ENCODE results near the gene PKHD1. TPM values are rescaled to one million over a fixed set of nuclear protein-coding genes. Genes with fewer than 3 reads are reported as not detected.

Gene PKHD1
- total and polyA plus RNA-seq, 2 of the 8 experiments (the other 6 are each of a cell fraction or from before 2014, with no cell fraction given), result 0.06 to 0.09 TPM

DNA sequence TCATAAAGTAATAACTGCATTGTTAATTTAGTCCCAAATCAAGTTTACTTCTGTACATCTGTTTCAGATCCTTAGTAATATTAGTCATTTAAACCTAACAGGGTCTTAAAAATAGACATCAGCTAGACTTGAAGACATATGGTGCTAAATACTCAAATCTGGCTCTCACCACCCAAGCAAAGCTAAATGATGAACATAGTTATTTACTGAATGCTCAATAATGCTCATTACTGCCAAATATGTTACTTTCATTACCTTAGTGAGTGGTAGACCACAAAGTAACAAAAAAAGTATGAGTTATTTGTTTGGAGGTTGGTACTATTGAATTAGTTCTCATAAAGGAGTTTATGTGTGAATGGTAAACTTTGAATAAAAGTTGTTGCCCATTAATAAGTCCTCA, 502.1 kb downstream of the PKHD1 start:
- Histone ChIP-seq H4K8ac (ENCODE audit: extremely low read depth, insufficient read depth, low read length) (no peak overlapping the region), H3K79me1 (ENCODE audit: low read depth, low read length) (no peaks in the 10 kb centered on the region), H3K4me1 (replicated peaks in 1 of 4; ENCODE audit: control insufficient read depth in 3 of 4, insufficient read depth in 4 of 4, low read length in 3 of 4) (no peaks in the 10 kb centered on the region), H3K18ac (ENCODE audit: extremely low read depth, low read length) (no peak overlapping the region), H4K91ac (replicated peaks; ENCODE audit: insufficient read length, low read length) (no peak overlapping the region), H3K14ac (ENCODE audit: insufficient read length) (no peak overlapping the region), H3K4me3 (ENCODE audit: extremely low read depth in 1 of 4, insufficient read depth in 2 of 4, low read depth in 3 of 4, low read length in 4 of 4) (no peak overlapping the region), H3K27me3 (replicated peaks in 1 of 4; ENCODE audit: control insufficient read depth in 3 of 4, extremely low read depth in 1 of 4, insufficient read depth in 3 of 4, low read length in 3 of 4) (no peaks in the 10 kb centered on the region), H3K4me2 (ENCODE audit: insufficient read depth in 1 of 2, low read depth in 2 of 2, low read length in 2 of 2) (no peak overlapping the region), H3K27ac (ENCODE audit: low read depth, low read length) (no peak overlapping the region), H3K4ac (replicated peaks; ENCODE audit: insufficient read length, low read depth, low read length) (no peak overlapping the region), H2AFZ (ENCODE audit: low read length) (no peak overlapping the region), H2BK20ac (ENCODE audit: low read length) (no peak overlapping the region), H2BK120ac (replicated peaks; ENCODE audit: low read depth, low read length) (no peak overlapping the region), H4K20me1 (replicated peaks in 1 of 2; ENCODE audit: control insufficient read depth in 1 of 2, insufficient read depth in 2 of 2, low read length in 2 of 2) (no peaks in the 10 kb centered on the region), H2BK15ac (ENCODE audit: low read length) (no peak overlapping the region), H3K9ac (replicated peaks in 1 of 4; ENCODE audit: extremely low read depth in 1 of 4, low read depth in 3 of 4, low read length in 3 of 4) (no peak overlapping the region), H2BK5ac (ENCODE audit: low read depth, low read length) (no peak overlapping the region), H2BK12ac (ENCODE audit: low read depth, low read length) (no peak overlapping the region), H3K56ac (replicated peaks; ENCODE audit: insufficient read length, low read depth, low read length) (no peak overlapping the region), H3K23ac (ENCODE audit: insufficient read length) (no peak overlapping the region), H3K79me2 (ENCODE audit: control insufficient read depth in 1 of 2, insufficient read depth in 2 of 2, low read length in 2 of 2) (no peaks in the 10 kb centered on the region), H3K36me3 (ENCODE audit: control insufficient read depth in 2 of 4, insufficient read depth in 4 of 4, low read length in 3 of 4) (no peaks in the 10 kb centered on the region), H2AK5ac (ENCODE audit: low read depth, low read length) (no peak overlapping the region), H4K5ac (ENCODE audit: insufficient read length, low read depth, low read length) (no peak overlapping the region), H3K23me2 (ENCODE audit: low read depth, low read length) (no peaks in the 10 kb centered on the region), H3K9me3 (ENCODE audit: insufficient read depth in 2 of 2, low read depth in 1 of 2, low read length in 1 of 2) (no peaks in the 10 kb centered on the region)
- POLR2A ChIA-PET (ENCODE audit: partially characterized antibody), result no interaction called here
- CTCF ChIA-PET (ENCODE audit: partially characterized antibody), result interaction anchor here (2.7 kb wide), 1 partner anchor 15 kb away, joined by 9 read pairs; no protein-coding TSS in a partner anchor
- FAIRE-seq (no peak), DNase-seq (ENCODE audit: low read depth in 1 of 2, low spot score in 2 of 2) (no peak)
- TF ChIP-seq SP4 (IDR thresholded peaks at IDR 0.05; ENCODE audit: low read length) (no peak), ZNF274 (IDR thresholded peaks at IDR 0.05; ENCODE audit: borderline replicate concordance, extremely low read depth, low read length) (no peak)

Data from H1 (cell line).